Ecto neural progenitor cell (in vitro differentiated cells): ENCODE results near the gene TCERG1L.

Source experiments
- DNase-seq: peaks from one replicate; pipeline ENCODE4 v3.0.0-alpha.2; 2018; ENCODE audit warnings: low spot score

TCERG1L gene

GRCh38 chr10:131065673-131066305, 245.7 kb downstream of the TCERG1L start:
- no peak for DNase-seq

- DNase-seq, result no peak
Observed at GRCh38 chr10:131063311-131063710, 248.2 kb downstream of the TCERG1L start.

- no peak for DNase-seq
Observed at GRCh38 chr10:131062621-131063260, 248.8 kb downstream of the TCERG1L start.

- no peak for DNase-seq
Observed at GRCh38 chr10:131061216-131061615, 250.3 kb downstream of the TCERG1L start.

- DNase-seq, result no peak
Observed at GRCh38 chr10:131059881-131060280, 251.6 kb downstream of the TCERG1L start.

- DNase-seq, result no peak
Observed at GRCh38 chr10:131058799-131059198, 252.7 kb downstream of the TCERG1L start.

- DNase-seq, result no peak
Observed at GRCh38 chr10:131056781-131057180, 254.7 kb downstream of the TCERG1L start.

GRCh38 chr10:131056091-131056579, 255.4 kb downstream of the TCERG1L start:
- no peak for DNase-seq

GRCh38 chr10:131055437-131055836, 256.1 kb downstream of the TCERG1L start:
- no peak for DNase-seq

GRCh38 chr10:131053192-131053591, 258.3 kb downstream of the TCERG1L start:
- no peak for DNase-seq

GRCh38 chr10:131050162-131050766, 261.3 kb downstream of the TCERG1L start:
- DNase-seq, result no peak

GRCh38 chr10:131049016-131049415, 262.5 kb downstream of the TCERG1L start:
- DNase-seq, result no peak

GRCh38 chr10:131048606-131049005, 262.9 kb downstream of the TCERG1L start:
- no peak for DNase-seq

- DNase-seq, result no peak
Observed at GRCh38 chr10:131047501-131047900, 264.0 kb downstream of the TCERG1L start.

GRCh38 chr10:131046194-131046593, 265.3 kb downstream of the TCERG1L start:
- no peak for DNase-seq

GRCh38 chr10:131044379-131045111, 267.0 kb downstream of the TCERG1L start:
- no peak for DNase-seq

GRCh38 chr10:131043039-131043691, 268.4 kb downstream of the TCERG1L start:
- no peak for DNase-seq
